Aorta (tissue), 5 donors: ENCODE data around the gene ELAVL1. TPM values are rescaled to one million over a fixed set of nuclear protein-coding genes. Genes with fewer than 3 reads are reported as not detected.

ENCODE experiments used
- ATAC-seq: fragments of 200-7000 bp; cut with Tn5 transposase; one replicate; pipeline ENCODE4 v1.9.1; 2022; ENCODE audit warnings: moderate library complexity; ENCODE audit not compliant: low FRiP score
- DNase-seq, 2 donors: peaks; one replicate each; pipeline ENCODE4 v3.0.0-alpha.2; 2020
- H3K27ac ChIP-seq, 2 donors: one replicate each; pipeline ENCODE4 v1.5.1; 2013; ENCODE audit warnings: low read length in 2 of 2, mild to moderate bottlenecking in 2 of 2, moderate library complexity in 2 of 2, control low read depth in 1 of 2, inconsistent platforms in 1 of 2, low read depth in 1 of 2
- H3K27me3 ChIP-seq, 2 donors: one replicate each; pipeline ENCODE4 v1.6.1; 2013; ENCODE audit warnings: control low read depth in 1 of 2, low read length in 1 of 2, mild to moderate bottlenecking in 1 of 2, moderate library complexity in 1 of 2; ENCODE audit not compliant: insufficient read depth in 2 of 2, control insufficient read depth in 1 of 2
- H3K36me3 ChIP-seq, 2 donors: one replicate each; pipeline ENCODE4 v1.6.1; 2013; ENCODE audit warnings: control low read depth in 1 of 2, low read length in 1 of 2, mild to moderate bottlenecking in 1 of 2; ENCODE audit not compliant: insufficient read depth in 2 of 2, control insufficient read depth in 1 of 2
- H3K4me1 ChIP-seq, 2 donors: one replicate each; pipeline ENCODE4 v1.6.1; 2013; ENCODE audit warnings: low read length in 2 of 2, control low read depth in 1 of 2, mild to moderate bottlenecking in 1 of 2, moderate library complexity in 1 of 2; ENCODE audit not compliant: insufficient read depth in 2 of 2, control insufficient read depth in 1 of 2
- H3K4me3 ChIP-seq, 2 donors: one replicate each; pipeline ENCODE4 v1.5.1; 2013; ENCODE audit warnings: low read length in 2 of 2, control low read depth in 1 of 2, mild to moderate bottlenecking in 1 of 2
- H3K9me3 ChIP-seq: one replicate; pipeline ENCODE4 v1.6.1; 2013; ENCODE audit warnings: mild to moderate bottlenecking, low read length; ENCODE audit not compliant: control insufficient read depth
- WGBS, 2 donors: extraction: QIAGEN DNeasy Blood & Tissue Kit; methylation state at CpG; one replicate each; pipeline ENCODE4 v1.1.7; 2013; 5-methylcytosine and 5-hydroxymethylcytosine counted together
- intact Hi-C, 2 donors: fragments of 100-400 bp; cut with DNase I; formaldehyde crosslinking; loops; one replicate each; pipeline versions ENCODE4 v1.14.2 to v1.15.0; 2022
- polyA plus RNA-seq, 2 donors: library from polyadenylated mRNA; stranded (reverse); fragments of 200-250 nt; gene quantifications; one replicate each; pipeline ENCODE4 v1.2.3, GENCODE V29; 2013
- total RNA-seq, 2 donors: library from RNA; stranded (reverse); fragmentation: NEBNext Ultra II Directional; extraction: Animal tissue kit (Norgen Biotek cat#: 25700); gene quantifications; one replicate each; pipeline ENCODE4 v1.2.1, GENCODE V29; 2021
- donor health status: healthy with polysubstance abuse.
- donor health status: Bipolar disorder and iron deficiency.
- donor health status: DM: no; HTN: no; CAD: no.
- donor health status: DM: no; HTN: no; CAD: no.
- donor health status: DM: yes; HTN: yes; CAD: no.

Gene ELAVL1
- total and polyA plus RNA-seq, 4 donors, result 8.1 to 48.9 (median 36.4) TPM

DNA sequence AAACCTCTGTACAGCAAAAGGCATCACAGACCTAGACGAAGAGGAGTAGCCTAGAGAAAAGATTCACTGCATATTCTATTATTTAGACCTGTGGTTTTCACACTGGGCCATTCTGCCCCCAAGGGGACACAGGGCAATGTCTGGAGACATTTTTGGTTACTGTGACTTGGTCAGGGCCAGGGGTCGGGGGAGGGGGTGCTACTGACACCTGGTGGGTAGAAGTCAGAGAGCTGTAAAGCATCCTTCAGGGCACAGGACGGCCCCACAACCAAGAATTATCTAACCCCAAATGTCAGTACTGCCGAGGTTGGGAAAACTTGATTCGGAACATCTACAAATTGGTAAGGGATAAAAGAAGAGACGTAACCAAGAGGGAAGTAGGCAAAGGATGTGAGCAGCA is 11.3 kb downstream of the ELAVL1 start:
- Histone ChIP-seq H3K4me3 (no peak overlapping the region), H3K9me3 (no peaks in the 10 kb centered on the region), H3K27me3 (no peaks in the 10 kb centered on the region), H3K36me3 (peaks cover 4 to 7% of the 10 kb centered on the region in 2 donors), H3K4me1 (no peaks in the 10 kb centered on the region), H3K27ac (no peak overlapping the region)
- no peak for ATAC-seq
- intact Hi-C loops, result no loop called here
- 78 to 79% methylated on average over 6 of the region's 6 CpGs for WGBS, 2 donors
- DNase-seq, result no peak

- Histone ChIP-seq H3K4me1 (no peaks in the 10 kb centered on the region), H3K4me3 (no peak overlapping the region), H3K27ac (no peak overlapping the region), H3K27me3 (no peaks in the 10 kb centered on the region), H3K36me3 (peaks cover 5 to 7% of the 10 kb centered on the region in 2 donors), H3K9me3 (no peaks in the 10 kb centered on the region)
- intact Hi-C loops, result no loop called here
- ATAC-seq (peak; percentile 48), DNase-seq (no peak)
- 77 to 80% methylated on average over 11 of the region's 11 CpGs for whole genome bisulfite sequencing, 2 donors
Measured at GRCh38 chr19:7993560-7993959, 11.9 kb downstream of the ELAVL1 start.

GRCh38 chr19:7992575-7992974 is 12.9 kb downstream of the ELAVL1 start:
- intact Hi-C loops, result no loop called here
- peaks cover 5 to 7% of the 10 kb centered on the region in 2 donors for H3K36me3 ChIP-seq
- no peak overlapping the region for H3K4me3 ChIP-seq
- H3K4me1 ChIP-seq, result no peaks in the 10 kb centered on the region
- no peaks in the 10 kb centered on the region for H3K9me3 ChIP-seq
- no peak for ATAC-seq
- H3K27ac ChIP-seq, result no peak overlapping the region
- DNase-seq, result no peak
- 77 to 88% methylated on average over 10 of the region's 10 CpGs for WGBS, 2 donors
- no peaks in the 10 kb centered on the region for H3K27me3 ChIP-seq

- intact Hi-C loops, result no loop called here
- no peak for DNase-seq
- H3K27me3 ChIP-seq, result no peaks in the 10 kb centered on the region
- ATAC-seq, result no peak
- H3K4me3 ChIP-seq, result no peak overlapping the region
- peaks cover 5 to 7% of the 10 kb centered on the region in 2 donors for H3K36me3 ChIP-seq
- H3K4me1 ChIP-seq, result no peaks in the 10 kb centered on the region
- 82 to 86% methylated on average over 12 of the region's 12 CpGs for WGBS, 2 donors
- no peaks in the 10 kb centered on the region for H3K9me3 ChIP-seq
- H3K27ac ChIP-seq, result no peak overlapping the region
Measured at GRCh38 chr19:7989071-7989575, 16.3 kb downstream of the ELAVL1 start.

GRCh38 chr19:7988307-7988706 is 17.1 kb downstream of the ELAVL1 start:
- ATAC-seq, result no peak
- Histone ChIP-seq H3K4me3 (no peak overlapping the region), H3K27ac (no peak overlapping the region), H3K27me3 (no peaks in the 10 kb centered on the region), H3K36me3 (peaks cover 5 to 7% of the 10 kb centered on the region in 2 donors), H3K9me3 (no peaks in the 10 kb centered on the region), H3K4me1 (no peaks in the 10 kb centered on the region)
- no peak for DNase-seq
- intact Hi-C loops, result no loop called here
- 70 to 72% methylated on average over 5 of the region's 5 CpGs for WGBS, 2 donors

DNA sequence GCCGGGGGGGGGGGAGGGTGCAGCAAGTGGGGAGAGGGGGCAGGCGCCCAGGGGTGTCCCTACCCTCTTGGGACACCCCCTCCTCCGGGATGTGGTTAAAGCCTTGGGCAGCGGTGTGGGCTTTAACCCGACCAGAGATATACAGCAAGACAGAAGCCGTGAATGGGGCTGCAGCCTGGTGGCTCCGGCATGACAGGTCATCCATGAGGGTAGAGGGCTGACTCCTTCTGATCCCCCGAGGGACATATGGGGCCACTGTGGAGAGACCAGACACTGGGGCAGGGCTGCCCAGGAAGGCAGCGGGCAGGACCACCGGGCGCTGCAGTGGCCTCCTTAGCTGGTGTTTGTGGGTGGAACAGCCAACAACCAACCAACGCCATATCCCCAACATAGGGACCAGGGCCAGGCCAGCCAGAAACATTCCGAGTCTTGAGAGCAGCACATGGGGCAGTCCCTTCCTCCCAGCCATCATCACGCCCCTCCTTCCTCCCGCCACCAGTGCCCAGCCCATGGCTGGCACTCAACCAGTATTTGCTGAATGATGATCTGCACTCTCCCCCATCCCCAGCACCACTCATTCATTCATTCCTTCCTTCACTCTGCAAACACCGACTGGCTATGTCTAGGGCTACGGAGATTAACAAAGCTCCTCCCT is 18.2 kb downstream of the ELAVL1 start:
- ATAC-seq (no peak), DNase-seq (no peak)
- intact Hi-C loops, result no loop called here
- Histone ChIP-seq H3K9me3 (no peaks in the 10 kb centered on the region), H3K36me3 (peaks cover 5 to 7% of the 10 kb centered on the region in 2 donors), H3K4me1 (no peaks in the 10 kb centered on the region), H3K4me3 (no peak overlapping the region), H3K27me3 (no peaks in the 10 kb centered on the region), H3K27ac (no peak overlapping the region)
- WGBS, 2 donors, result 75 to 79% methylated on average over 17 of the region's 17 CpGs

- ATAC-seq, result no peak
- intact Hi-C loops, result no loop called here
- H3K27ac ChIP-seq, result no peak overlapping the region
- H3K9me3 ChIP-seq, result no peaks in the 10 kb centered on the region
- WGBS, 2 donors, result 78 to 80% methylated on average over 23 of the region's 23 CpGs
- no peak for DNase-seq
- H3K4me3 ChIP-seq, result no peak overlapping the region
- peaks cover 7% of the 10 kb centered on the region in 2 donors for H3K36me3 ChIP-seq
- H3K4me1 ChIP-seq, result no peaks in the 10 kb centered on the region
- H3K27me3 ChIP-seq, result no peaks in the 10 kb centered on the region
Measured at GRCh38 chr19:7986321-7987113, 18.9 kb downstream of the ELAVL1 start.

DNA sequence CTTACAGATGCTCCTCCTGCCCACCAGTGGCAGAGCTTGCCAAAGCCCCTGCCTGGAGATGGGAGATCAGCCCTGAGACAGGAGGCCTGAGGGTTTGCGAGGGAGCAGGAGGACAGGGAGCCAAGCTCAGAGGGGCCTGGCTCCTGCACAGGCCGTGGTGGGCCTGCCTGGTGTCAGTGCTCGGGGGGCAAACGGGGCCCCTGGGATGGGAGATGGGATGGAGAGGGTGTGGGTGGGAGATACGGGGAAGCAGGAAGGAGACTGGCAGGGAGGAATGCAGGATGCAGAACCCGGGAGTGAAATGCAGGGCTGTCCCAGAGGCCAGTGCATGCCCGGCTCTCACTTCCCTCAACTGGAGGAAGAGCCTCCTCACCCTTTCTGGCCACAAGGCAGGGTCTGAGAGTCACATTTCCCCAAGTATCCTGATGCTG is 19.9 kb downstream of the ELAVL1 start:
- WGBS, 2 donors, result 74 to 86% methylated on average over 7 of the region's 7 CpGs
- no peaks in the 10 kb centered on the region for H3K4me1 ChIP-seq
- intact Hi-C loops, result no loop called here

More for the DNA sequence above, 19.9 kb downstream of the ELAVL1 start:
- no peaks in the 10 kb centered on the region for H3K9me3 ChIP-seq
- H3K36me3 ChIP-seq, result peaks cover 4 to 5% of the 10 kb centered on the region in 2 donors
- no peak overlapping the region for H3K4me3 ChIP-seq
- ATAC-seq, result no peak
- H3K27ac ChIP-seq, result no peak overlapping the region
- no peak for DNase-seq
- no peaks in the 10 kb centered on the region for H3K27me3 ChIP-seq
